Measurements from ENCODE around the gene CD247. TPM values are rescaled to one million over a fixed set of nuclear protein-coding genes. Genes with fewer than 3 reads are reported as not detected.

CD247 gene
- total and polyA plus RNA-seq, 9 of the 15 experiments (the other 6 are each of a cell fraction or from before 2014, with no cell fraction given): 0.08 to 0.42 (median 0.28) TPM; not detected in 5

DNA sequence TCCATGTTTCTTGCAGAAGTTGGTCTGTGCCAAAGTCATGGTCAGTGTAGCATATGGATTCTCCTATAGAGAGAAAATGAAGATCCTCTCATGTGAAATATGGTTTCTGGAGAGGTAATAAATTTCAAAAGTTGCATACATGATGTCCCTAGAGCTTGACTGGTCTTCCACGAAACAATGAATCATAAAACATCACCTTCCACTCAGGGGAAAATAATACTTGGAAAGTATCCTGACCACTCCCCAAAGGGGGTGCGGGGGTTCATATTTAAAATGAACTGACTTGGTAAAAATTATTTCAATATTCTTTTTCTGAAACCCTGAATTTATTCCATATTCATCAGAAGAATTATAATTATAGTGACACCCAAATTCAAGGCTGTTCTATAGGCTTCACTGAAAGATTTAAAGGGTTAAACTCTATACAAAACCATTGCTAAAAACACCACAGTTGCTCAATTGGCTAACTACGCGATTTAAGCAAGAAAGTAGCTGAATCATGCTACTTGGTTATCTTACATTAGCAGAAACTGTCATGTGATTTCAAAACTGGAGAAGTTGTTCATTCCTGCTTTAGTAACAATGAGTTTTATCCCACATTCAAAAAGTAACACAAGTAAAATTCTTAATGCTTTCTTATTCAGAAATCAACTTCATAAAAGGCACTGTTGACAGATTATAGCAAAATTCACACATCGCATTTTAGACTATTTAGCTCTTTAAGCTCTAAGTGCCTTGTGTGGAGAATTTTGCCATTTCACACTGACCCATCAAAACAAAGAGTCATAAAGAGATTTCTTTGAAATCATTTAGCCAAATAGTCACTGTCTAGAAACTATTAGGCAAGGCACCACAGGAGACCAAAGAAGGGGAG, 30.0 kb upstream of the CD247 start (continued):
- TF ChIP-seq STAT5B (CRISPR knock-in tag; IDR thresholded peaks at IDR 0.05) (no peak), HNRNPK (IDR thresholded peaks at IDR 0.05; ENCODE audit: low read depth, low read length, poor library complexity, severe bottlenecking) (no peak), NFRKB (IDR thresholded peaks at IDR 0.05; ENCODE audit: low read depth) (no peak; the same call in 1 of the 2 replicates), EP400 (IDR thresholded peaks at IDR 0.05) (peak; percentile 75), GTF2B (IDR thresholded peaks at IDR 0.05; ENCODE audit: extremely low read depth, insufficient read length) (no peak), ZNF316 (IDR thresholded peaks at IDR 0.05) (peak; percentile 99), MYNN (IDR thresholded peaks at IDR 0.05) (no peak), MYNN (CRISPR knock-in tag; IDR thresholded peaks at IDR 0.05) (no peak), SRSF9 (IDR thresholded peaks at IDR 0.05; ENCODE audit: borderline replicate concordance, low read depth, low read length) (no peak), MIER1 (IDR thresholded peaks at IDR 0.05; ENCODE audit: low read depth) (no peak), ZNF133 (CRISPR knock-in tag; IDR thresholded peaks at IDR 0.05) (no peak), BRF1 (IDR thresholded peaks at IDR 0.05; ENCODE audit: borderline replicate concordance, extremely low read depth, insufficient read length) (no peak), HNRNPUL1 (IDR thresholded peaks at IDR 0.05; ENCODE audit: low read length) (no peak)
- TF ChIP-seq, protein P1, sequence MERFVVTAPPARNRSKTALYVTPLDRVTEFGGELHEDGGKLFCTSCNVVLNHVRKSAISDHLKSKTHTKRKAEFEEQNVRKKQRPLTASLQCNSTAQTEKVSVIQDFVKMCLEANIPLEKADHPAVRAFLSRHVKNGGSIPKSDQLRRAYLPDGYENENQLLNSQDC (CRISPR knock-in tag; IDR thresholded peaks at IDR 0.05): no peak
- TF ChIP-seq, protein P2, sequence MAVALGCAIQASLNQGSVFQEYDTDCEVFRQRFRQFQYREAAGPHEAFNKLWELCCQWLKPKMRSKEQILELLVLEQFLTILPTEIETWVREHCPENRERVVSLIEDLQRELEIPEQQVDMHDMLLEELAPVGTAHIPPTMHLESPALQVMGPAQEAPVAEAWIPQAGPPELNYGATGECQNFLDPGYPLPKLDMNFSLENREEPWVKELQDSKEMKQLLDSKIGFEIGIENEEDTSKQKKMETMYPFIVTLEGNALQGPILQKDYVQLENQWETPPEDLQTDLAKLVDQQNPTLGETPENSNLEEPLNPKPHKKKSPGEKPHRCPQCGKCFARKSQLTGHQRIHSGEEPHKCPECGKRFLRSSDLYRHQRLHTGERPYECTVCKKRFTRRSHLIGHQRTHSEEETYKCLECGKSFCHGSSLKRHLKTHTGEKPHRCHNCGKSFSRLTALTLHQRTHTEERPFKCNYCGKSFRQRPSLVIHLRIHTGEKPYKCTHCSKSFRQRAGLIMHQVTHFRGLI (CRISPR knock-in tag; IDR thresholded peaks at IDR 0.05): no peak; the same call in 1 of the 2 replicates
